ENCODE results near the gene FMO5.
"Not testable (repeated sequence)": the region's sequence is repeated elsewhere in the genome, so short reads cannot be mapped to it uniquely, and the experiment has no call there.

FMO5 gene

GRCh38 chr1:147168626-147169058, 56.5 kb downstream of the FMO5 start:
- Mint-ChIP-seq H3K27ac (no peak overlapping the region), H3K36me3 (peaks cover 10% of the 10 kb centered on the region), H3K4me3 (no peak overlapping the region), H3K9me3 (no peaks in the 10 kb centered on the region), H3K4me1 (peaks cover 22% of the 10 kb centered on the region), H3K27me3 (no peaks in the 10 kb centered on the region)
- DNase-seq (ENCODE audit: low spot score in 2 of 2) (no peak), ATAC-seq (ENCODE audit: low read depth) (no peak)

- no peaks in the 10 kb centered on the region for H3K9me3 Mint-ChIP-seq
- DNase-seq (ENCODE audit: low spot score in 2 of 2) (no peak), ATAC-seq (ENCODE audit: low read depth) (no peak)
- H3K27ac Mint-ChIP-seq, result no peak overlapping the region
- H3K4me1 Mint-ChIP-seq, result peaks cover 19% of the 10 kb centered on the region
- no peak overlapping the region for H3K4me3 Mint-ChIP-seq
- peaks cover 12% of the 10 kb centered on the region for H3K36me3 Mint-ChIP-seq
- H3K27me3 Mint-ChIP-seq, result no peaks in the 10 kb centered on the region
Measured at GRCh38 chr1:147167365-147167764, 57.8 kb downstream of the FMO5 start.

DNA sequence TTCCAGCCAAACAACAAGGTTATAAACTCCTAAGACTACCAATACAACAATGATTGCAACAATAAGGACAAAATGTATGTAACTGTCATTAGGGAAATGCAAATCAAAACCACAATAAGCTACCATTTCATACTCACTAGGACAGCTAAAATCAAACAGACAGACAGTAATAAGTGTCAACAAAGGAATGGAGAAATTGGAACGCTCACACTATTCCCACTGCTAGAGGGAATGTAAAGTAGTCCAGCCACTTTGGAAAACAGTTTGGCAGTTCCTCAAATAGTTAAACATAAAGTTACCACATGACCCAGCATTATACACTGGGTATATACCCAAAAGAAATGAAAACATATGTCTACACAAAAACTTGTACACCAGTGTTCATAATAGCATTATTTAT, 62.1 kb downstream of the FMO5 start:
- DNase-seq (ENCODE audit: low spot score in 2 of 2) (no peak), ATAC-seq (ENCODE audit: low read depth) (no peak)
- Mint-ChIP-seq H3K27me3 (no peaks in the 10 kb centered on the region), H3K4me3 (no peak overlapping the region), H3K9me3 (no peaks in the 10 kb centered on the region), H3K27ac (no peak overlapping the region), H3K4me1 (peaks cover 2% of the 10 kb centered on the region), H3K36me3 (peaks cover 32% of the 10 kb centered on the region)

DNA sequence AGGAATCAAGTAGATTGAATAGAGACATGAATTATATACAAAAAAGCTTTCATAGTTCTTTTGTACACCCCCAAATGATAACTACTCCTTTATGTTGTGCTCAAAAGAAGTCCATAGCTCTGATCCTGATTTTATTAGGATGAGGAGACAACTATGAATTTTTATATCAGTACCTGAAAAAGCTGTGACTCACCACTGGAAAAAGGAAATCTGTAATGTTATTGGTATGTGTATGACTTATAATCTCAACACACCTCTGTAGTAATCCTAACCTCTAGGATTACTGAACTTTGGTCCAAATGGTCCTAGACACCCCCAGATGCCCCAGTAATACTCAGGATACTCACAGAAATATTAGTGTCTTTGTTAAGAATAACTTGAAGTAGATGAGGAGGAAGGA, 63.0 kb downstream of the FMO5 start:
- Mint-ChIP-seq H3K27me3 (no peaks in the 10 kb centered on the region), H3K9me3 (no peaks in the 10 kb centered on the region)
- no peak for ATAC-seq (ENCODE audit: low read depth)

DNA sequence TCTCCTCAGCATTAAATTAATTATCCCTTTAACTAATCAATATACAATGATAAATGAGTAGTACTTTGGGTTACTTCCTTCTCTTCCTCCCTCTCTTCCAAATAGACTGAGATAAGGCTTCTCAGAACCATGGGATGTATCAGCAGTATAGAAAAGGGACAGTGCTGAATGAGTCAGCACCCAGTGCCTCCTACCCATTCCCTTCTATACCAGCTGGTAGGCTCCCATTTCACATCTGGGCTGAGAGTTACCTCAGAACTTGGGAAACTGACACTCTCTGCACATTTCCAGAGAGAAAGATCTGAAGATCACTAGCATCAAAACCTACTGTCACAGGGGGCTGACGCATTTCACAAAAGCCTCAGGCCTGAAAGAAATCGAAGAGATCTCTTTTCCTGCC, 68.0 kb downstream of the FMO5 start:
- peaks cover 43% of the 10 kb centered on the region for H3K36me3 Mint-ChIP-seq
- not testable (repeated sequence) for H3K9me3 Mint-ChIP-seq; H3K27me3 Mint-ChIP-seq; ATAC-seq (ENCODE audit: low read depth); H3K4me1 Mint-ChIP-seq; DNase-seq (ENCODE audit: low spot score in 2 of 2); H3K4me3 Mint-ChIP-seq; H3K27ac Mint-ChIP-seq

More for the DNA sequence above, 63.0 kb downstream of the FMO5 start:
- no peak overlapping the region for H3K4me3 Mint-ChIP-seq
- no peak overlapping the region for H3K27ac Mint-ChIP-seq
- no peak for DNase-seq (ENCODE audit: low spot score in 2 of 2)
- H3K36me3 Mint-ChIP-seq, result peaks cover 40% of the 10 kb centered on the region
- peaks cover 2% of the 10 kb centered on the region for H3K4me1 Mint-ChIP-seq

DNA sequence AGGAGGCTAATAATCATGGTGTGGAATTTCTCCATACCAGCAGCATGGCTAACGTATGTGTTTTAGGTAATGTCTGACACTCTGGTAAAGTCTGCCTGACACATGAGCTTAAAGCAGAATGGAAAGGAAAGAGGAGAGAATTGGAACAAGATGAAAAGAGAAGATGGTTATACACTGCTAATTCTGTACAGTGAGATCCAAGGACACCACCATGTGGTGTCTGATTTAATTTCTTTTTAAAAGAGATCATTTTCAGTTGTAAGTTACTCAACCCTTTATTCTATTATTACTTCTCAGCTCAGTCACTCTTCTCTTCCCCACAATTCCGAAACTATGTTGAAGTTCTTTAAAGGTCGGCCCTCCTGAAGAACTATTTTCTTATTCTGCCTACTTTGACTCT, 68.5 kb downstream of the FMO5 start:
- H3K4me1 Mint-ChIP-seq, result no peaks in the 10 kb centered on the region
- no peak for DNase-seq (ENCODE audit: low spot score in 2 of 2)
- peaks cover 43% of the 10 kb centered on the region for H3K36me3 Mint-ChIP-seq
- H3K4me3 Mint-ChIP-seq, result no peak overlapping the region
- H3K9me3 Mint-ChIP-seq, result no peaks in the 10 kb centered on the region
- no peak overlapping the region for H3K27ac Mint-ChIP-seq
- no peaks in the 10 kb centered on the region for H3K27me3 Mint-ChIP-seq
- no peak for ATAC-seq (ENCODE audit: low read depth)

- no peak for DNase-seq (ENCODE audit: low spot score in 2 of 2)
- Mint-ChIP-seq H3K27ac (no peak overlapping the region), H3K27me3 (no peaks in the 10 kb centered on the region), H3K9me3 (no peaks in the 10 kb centered on the region), H3K4me3 (no peak overlapping the region), H3K4me1 (no peaks in the 10 kb centered on the region), H3K36me3 (peaks cover 22% of the 10 kb centered on the region)
- ATAC-seq (ENCODE audit: low read depth), result no peak
Measured at GRCh38 chr1:147152772-147153171, 72.4 kb downstream of the FMO5 start.

DNA sequence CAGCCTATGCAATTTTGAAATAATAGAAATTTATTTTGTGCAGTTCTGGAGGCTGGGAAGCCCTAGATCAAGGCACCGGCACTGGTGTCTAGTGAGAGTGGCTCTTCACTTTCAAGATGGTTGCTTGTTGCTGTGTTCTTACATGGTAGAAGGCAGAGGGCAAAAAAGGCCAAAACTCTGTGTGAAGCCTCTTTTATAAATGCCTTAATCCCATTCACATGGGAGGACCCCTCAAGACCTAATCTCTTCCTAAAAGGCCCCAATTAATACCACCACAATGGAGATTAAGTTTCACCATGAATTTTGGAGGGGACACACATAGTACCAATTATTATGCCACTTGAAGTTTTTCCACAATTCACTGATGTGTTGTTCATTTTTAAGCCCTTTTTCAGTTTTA, 73.9 kb downstream of the FMO5 start:
- H3K27me3 Mint-ChIP-seq, result peaks cover 1% of the 10 kb centered on the region
- no peak overlapping the region for H3K27ac Mint-ChIP-seq
- no peaks in the 10 kb centered on the region for H3K4me1 Mint-ChIP-seq
- no peak for ATAC-seq (ENCODE audit: low read depth)
- H3K36me3 Mint-ChIP-seq, result peaks cover 16% of the 10 kb centered on the region
- no peak for DNase-seq (ENCODE audit: low spot score in 2 of 2)
- H3K9me3 Mint-ChIP-seq, result no peaks in the 10 kb centered on the region
- H3K4me3 Mint-ChIP-seq, result no peak overlapping the region

GRCh38 chr1:147142886-147143285, 82.3 kb downstream of the FMO5 start:
- no peak for DNase-seq (ENCODE audit: low spot score in 2 of 2)
- H3K4me1 Mint-ChIP-seq, result no peaks in the 10 kb centered on the region

More at GRCh38 chr1:147142886-147143285, 82.3 kb downstream of the FMO5 start:
- Mint-ChIP-seq H3K27me3 (peaks cover 5% of the 10 kb centered on the region), H3K27ac (no peak overlapping the region), H3K9me3 (no peaks in the 10 kb centered on the region), H3K4me3 (no peak overlapping the region), H3K36me3 (no peaks in the 10 kb centered on the region)
- ATAC-seq (ENCODE audit: low read depth), result no peak

All from memory B cell (primary cell).